HepG2 (cell line): ENCODE data around the gene LIMA1.

Source experiments
- KDM1A ChIP-seq: IDR thresholded peaks from 2 replicates; pipeline ENCODE4 v1.6.1; 2016; ENCODE audit warnings: missing compliant biosample characterization
- RAD21 ChIP-seq: fragments of 450-650 bp; formaldehyde crosslinking; IDR thresholded peaks from 2 replicates; pipeline ENCODE4 v1.5.0; 2020; ENCODE audit warnings: mild to moderate bottlenecking
- TAF15 ChIP-seq: fragments of 200-400 bp; formaldehyde crosslinking; IDR thresholded peaks from one replicate; pipeline ENCODE4 v1.6.1; 2018; ENCODE audit warnings: mild to moderate bottlenecking, low read depth, low read length; ENCODE audit not compliant: poor library complexity, severe bottlenecking

DNA sequence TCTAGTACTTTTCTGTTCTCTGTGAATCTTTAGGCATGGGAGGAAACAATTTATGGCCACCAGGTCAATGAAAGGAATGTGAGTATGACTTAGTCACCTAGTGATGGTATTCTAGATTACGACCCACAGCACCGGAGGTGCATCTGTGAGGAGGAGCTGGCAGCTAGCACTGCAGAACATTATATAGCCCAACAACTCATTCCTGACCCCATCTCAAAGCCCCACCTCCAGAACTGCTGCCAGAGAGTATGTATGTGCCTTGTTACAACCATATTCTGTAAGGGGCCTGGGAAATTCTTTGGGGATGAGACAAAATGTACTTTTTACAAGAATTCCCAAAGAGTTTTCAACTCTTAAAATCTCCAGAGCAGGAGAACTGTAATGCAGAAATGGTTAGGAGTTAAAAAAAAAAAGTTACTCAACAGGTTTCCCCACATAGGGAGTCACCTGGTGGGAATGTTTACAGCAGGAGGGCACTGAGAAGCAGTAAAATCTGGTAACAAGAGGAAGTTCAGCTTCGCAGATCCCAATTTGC lies 81.3 kb downstream of the LIMA1 start:
- TF ChIP-seq TAF15 (no peak), KDM1A (CRISPR knock-in tag) (no peak), RAD21 (no peak)
